H9 (cell line): ENCODE results near the gene LPCAT1. TPM values are rescaled to one million over a fixed set of nuclear protein-coding genes. Genes with fewer than 3 reads are reported as not detected.

Experiments
- DNase-seq: peaks from one replicate; pipeline ENCODE4 v3.0.0-alpha.2; 2017
- H2AFZ ChIP-seq: one replicate; pipeline ENCODE4 v1.6.1; 2013; ENCODE audit warnings: mild to moderate bottlenecking, low read length, control low read depth, moderate library complexity
- H2AK5ac ChIP-seq: 2 replicates; pipeline ENCODE4 v1.6.1; 2013; ENCODE audit warnings: low read length, control low read depth, mixed read lengths; ENCODE audit not compliant: insufficient read length
- H2BK120ac ChIP-seq: one replicate; pipeline ENCODE4 v1.6.1; 2013; ENCODE audit warnings: low read depth, mild to moderate bottlenecking, low read length, control low read depth, inconsistent platforms; ENCODE audit not compliant: poor library complexity, severe bottlenecking
- H2BK12ac ChIP-seq: 2 replicates; pipeline ENCODE4 v1.6.1; 2013; ENCODE audit warnings: low read length, control low read depth, mixed read lengths, low read depth; ENCODE audit not compliant: insufficient read length
- H2BK15ac ChIP-seq: 2 replicates; pipeline ENCODE4 v1.6.1; 2013; ENCODE audit warnings: low read depth, low read length, control low read depth
- H2BK20ac ChIP-seq: one replicate; pipeline ENCODE4 v1.6.1; 2013; ENCODE audit warnings: low read depth, mild to moderate bottlenecking, low read length, control low read depth, inconsistent platforms; ENCODE audit not compliant: poor library complexity, severe bottlenecking
- H2BK5ac ChIP-seq: 2 replicates; pipeline ENCODE4 v1.6.1; 2013; ENCODE audit warnings: low read length, control low read depth, mixed read lengths; ENCODE audit not compliant: insufficient read length
- H3K14ac ChIP-seq: 2 replicates; pipeline ENCODE4 v1.6.1; 2013; ENCODE audit warnings: low read length, control low read depth; ENCODE audit not compliant: insufficient read depth
- H3K18ac ChIP-seq: 2 replicates; pipeline ENCODE4 v1.6.1; 2013; ENCODE audit warnings: low read depth, mild to moderate bottlenecking, mixed read lengths, low read length, control low read depth; ENCODE audit not compliant: insufficient read length
- H3K23ac ChIP-seq: 2 replicates; pipeline ENCODE4 v1.6.1; 2013; ENCODE audit warnings: low read length, control low read depth, mixed read lengths, low read depth; ENCODE audit not compliant: insufficient read length
- H3K23me2 ChIP-seq: 2 replicates; pipeline ENCODE4 v1.6.1; 2013; ENCODE audit warnings: low read depth, mild to moderate bottlenecking, mixed read lengths, low read length, control low read depth; ENCODE audit not compliant: insufficient read length, poor library complexity, severe bottlenecking
- H3K27ac ChIP-seq: 2 replicates; pipeline ENCODE4 v1.5.1; 2013; ENCODE audit warnings: low read length, control low read depth, mixed read lengths, low read depth; ENCODE audit not compliant: insufficient read length
- H3K27me3 ChIP-seq: 2 replicates; pipeline ENCODE4 v1.6.1; 2013; ENCODE audit warnings: low read length, control low read depth, inconsistent platforms; ENCODE audit not compliant: insufficient read depth
- H3K4ac ChIP-seq: 2 replicates; pipeline ENCODE4 v1.6.1; 2013; ENCODE audit warnings: low read depth, mild to moderate bottlenecking, control low read depth, inconsistent platforms, low read length, moderate library complexity
- H3K4me1 ChIP-seq: 2 replicates; pipeline ENCODE4 v1.6.1; 2013; ENCODE audit warnings: low read length, control low read depth, inconsistent platforms; ENCODE audit not compliant: insufficient read depth
- H3K4me2 ChIP-seq: 2 replicates; pipeline ENCODE4 v1.6.1; 2013; ENCODE audit warnings: low read length, control low read depth, mixed read lengths; ENCODE audit not compliant: insufficient read length, insufficient read depth
- H3K56ac ChIP-seq: 2 replicates; pipeline ENCODE4 v1.6.1; 2013; ENCODE audit warnings: low read depth, mild to moderate bottlenecking, mixed read lengths, low read length, control low read depth; ENCODE audit not compliant: insufficient read length
- H3K79me1 ChIP-seq: 2 replicates; pipeline ENCODE4 v1.6.1; 2013; ENCODE audit warnings: low read depth, mild to moderate bottlenecking, moderate library complexity, low read length, control low read depth, inconsistent platforms; ENCODE audit not compliant: insufficient read depth, poor library complexity, severe bottlenecking
- H3K79me2 ChIP-seq: 2 replicates; pipeline ENCODE4 v1.6.1; 2013; ENCODE audit warnings: low read length, control low read depth, inconsistent platforms; ENCODE audit not compliant: insufficient read depth
- H3K9ac ChIP-seq: 2 replicates; pipeline ENCODE4 v1.6.1; 2013; ENCODE audit warnings: low read length, control low read depth, mixed read lengths; ENCODE audit not compliant: insufficient read length; ENCODE audit errors: extremely low read depth
- H3K9me3 ChIP-seq: one replicate; pipeline ENCODE4 v1.6.1; 2013; ENCODE audit warnings: low read depth, low read length, inconsistent platforms; ENCODE audit not compliant: control insufficient read depth
- H3T11ph ChIP-seq: one replicate; pipeline ENCODE4 v1.6.1; 2013; ENCODE audit warnings: mild to moderate bottlenecking, low read length, control low read depth, inconsistent platforms
- H4K20me1 ChIP-seq: one replicate; pipeline ENCODE4 v1.6.1; 2013; ENCODE audit not compliant: control insufficient read depth, insufficient read length, insufficient read depth
- H4K5ac ChIP-seq: 2 replicates; pipeline ENCODE4 v1.6.1; 2013; ENCODE audit warnings: low read depth, mild to moderate bottlenecking, mixed read lengths, low read length, control low read depth; ENCODE audit not compliant: insufficient read length
- H4K8ac ChIP-seq: replicated peaks from 2 replicates; pipeline ENCODE4 v1.6.1; 2013; ENCODE audit warnings: low read length, control low read depth, mixed read lengths, low read depth; ENCODE audit not compliant: insufficient read length
- H4K91ac ChIP-seq: 2 replicates; pipeline ENCODE4 v1.6.1; 2013; ENCODE audit warnings: low read depth, mild to moderate bottlenecking, moderate library complexity, mixed read lengths, low read length, control low read depth; ENCODE audit not compliant: insufficient read length
- H3K27ac Mint-ChIP-seq, 3 experiments: 2 replicates in 2 of 3; 3 replicates in 1 of 3; pipeline ENCODE4 v1.8.0; 2020 to 2021; ENCODE audit warnings: mixed read lengths in 3 of 3, mild to moderate bottlenecking in 1 of 3, moderate library complexity in 1 of 3
- H3K27me3 Mint-ChIP-seq: 2 replicates; pipeline ENCODE4 v1.8.0; 2021; ENCODE audit warnings: low read depth, mild to moderate bottlenecking, moderate library complexity, mixed read lengths
- H3K36me3 Mint-ChIP-seq, 3 experiments: 2 replicates in 2 of 3; 3 replicates in 1 of 3; pipeline ENCODE4 v1.8.0; 2020 to 2021; ENCODE audit warnings: low read depth in 3 of 3, mixed read lengths in 3 of 3; ENCODE audit not compliant: insufficient read depth in 1 of 3
- H3K4me1 Mint-ChIP-seq, 2 experiments: 2 replicates each; pipeline ENCODE4 v1.8.0; 2020; ENCODE audit warnings: mixed read lengths in 2 of 2
- H3K4me3 Mint-ChIP-seq, 2 experiments: 2 replicates in 1 of 2; 3 replicates in 1 of 2; pipeline ENCODE4 v1.8.0; 2020 to 2021; ENCODE audit warnings: mild to moderate bottlenecking in 2 of 2, mixed read lengths in 2 of 2, moderate library complexity in 1 of 2
- H3K9me3 Mint-ChIP-seq, 2 experiments: 2 replicates in 1 of 2; 3 replicates in 1 of 2; pipeline ENCODE4 v1.8.0; 2020; ENCODE audit warnings: mild to moderate bottlenecking in 2 of 2, mixed read lengths in 2 of 2, moderate library complexity in 1 of 2
- WGBS: extraction: QIAGEN DNeasy Blood & Tissue Kit; methylation state at CpG from one replicate; pipeline ENCODE4 v1.1.7; 2013; ENCODE audit warnings: missing lambda C conversion rate, low lambda C conversion rate, mixed read lengths; ENCODE audit not compliant: insufficient read length; ENCODE audit errors: extremely low coverage; 5-methylcytosine and 5-hydroxymethylcytosine counted together
- total RNA-seq: library from RNA; stranded (reverse); gene quantifications from 2 replicates; pipeline ENCODE4 v1.2.1, GENCODE V29; 2021
- TF ChIP-seq, protein P1 (sequence below): fragments of 200-600 bp; sonication (generic); conservative IDR thresholded peaks from 3 replicates; pipeline ENCODE4 v1.8.0; 2021; ENCODE audit warnings: antibody characterized with exemption, mild to moderate bottlenecking

LPCAT1 gene
- total RNA-seq, 1 experiment from 2014 or later, result 231 TPM

DNA sequence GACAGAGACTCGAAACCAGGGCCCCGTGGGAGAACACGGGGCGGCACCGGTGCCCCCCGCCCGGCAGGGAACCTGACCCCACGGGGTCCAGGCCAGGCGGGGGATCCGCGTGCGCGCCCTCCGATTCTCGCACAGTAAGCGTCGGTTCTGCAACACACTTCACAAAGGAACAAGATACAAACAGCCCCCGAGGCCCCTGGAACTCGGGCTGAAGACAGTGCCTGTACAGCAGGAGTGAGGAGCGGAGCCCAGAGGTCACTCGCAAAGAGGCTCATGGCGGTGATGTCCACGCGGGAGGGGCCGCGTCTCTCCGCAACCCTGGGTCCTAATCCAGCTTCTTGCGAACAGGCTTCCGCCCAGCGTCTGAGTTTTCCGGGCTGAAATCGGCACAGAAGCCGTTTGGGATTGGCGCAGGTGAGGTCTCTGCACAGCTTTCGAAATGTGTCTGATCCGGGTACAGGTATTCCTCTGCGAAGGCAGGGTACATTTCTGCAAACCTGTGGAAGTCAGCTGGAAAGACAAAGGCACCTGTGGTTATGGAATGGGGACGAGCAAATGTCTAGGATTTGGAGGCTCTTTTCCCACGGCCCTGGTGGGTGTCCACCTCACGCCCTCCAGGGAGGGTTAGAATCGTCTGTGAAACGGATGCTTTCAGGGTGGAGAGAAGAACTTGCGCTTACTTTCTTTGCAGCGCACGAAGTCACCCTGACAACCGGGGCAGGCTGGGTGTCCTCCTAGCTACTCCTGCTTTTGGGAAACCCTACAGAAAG lies 60.2 kb downstream of the LPCAT1 start:
- peaks cover 0 to 5% of the 10 kb centered on the region in 2 experiments; a peak in 1 of 4 replicates for H3K4me1 Mint-ChIP-seq
- no peaks in the 10 kb centered on the region for H3K4me1 ChIP-seq
- H3K4ac ChIP-seq, result no peak overlapping the region
- H3K27me3 Mint-ChIP-seq, result no peaks in the 10 kb centered on the region; the same call in 1 of the 2 replicates
- TF ChIP-seq, protein P1, sequence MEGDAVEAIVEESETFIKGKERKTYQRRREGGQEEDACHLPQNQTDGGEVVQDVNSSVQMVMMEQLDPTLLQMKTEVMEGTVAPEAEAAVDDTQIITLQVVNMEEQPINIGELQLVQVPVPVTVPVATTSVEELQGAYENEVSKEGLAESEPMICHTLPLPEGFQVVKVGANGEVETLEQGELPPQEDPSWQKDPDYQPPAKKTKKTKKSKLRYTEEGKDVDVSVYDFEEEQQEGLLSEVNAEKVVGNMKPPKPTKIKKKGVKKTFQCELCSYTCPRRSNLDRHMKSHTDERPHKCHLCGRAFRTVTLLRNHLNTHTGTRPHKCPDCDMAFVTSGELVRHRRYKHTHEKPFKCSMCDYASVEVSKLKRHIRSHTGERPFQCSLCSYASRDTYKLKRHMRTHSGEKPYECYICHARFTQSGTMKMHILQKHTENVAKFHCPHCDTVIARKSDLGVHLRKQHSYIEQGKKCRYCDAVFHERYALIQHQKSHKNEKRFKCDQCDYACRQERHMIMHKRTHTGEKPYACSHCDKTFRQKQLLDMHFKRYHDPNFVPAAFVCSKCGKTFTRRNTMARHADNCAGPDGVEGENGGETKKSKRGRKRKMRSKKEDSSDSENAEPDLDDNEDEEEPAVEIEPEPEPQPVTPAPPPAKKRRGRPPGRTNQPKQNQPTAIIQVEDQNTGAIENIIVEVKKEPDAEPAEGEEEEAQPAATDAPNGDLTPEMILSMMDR, result no peak
- H3K79me1 ChIP-seq, result no peaks in the 10 kb centered on the region
- H3T11ph ChIP-seq, result no peak overlapping the region
- no peak overlapping the region for H2AK5ac ChIP-seq
- H3K56ac ChIP-seq, result no peak overlapping the region
- no peak overlapping the region for H3K4me3 Mint-ChIP-seq
- H2BK20ac ChIP-seq, result no peak overlapping the region
- H4K8ac ChIP-seq, result no peak overlapping the region
- no peak overlapping the region for H4K5ac ChIP-seq
- H3K9ac ChIP-seq, result no peak overlapping the region
- H3K23me2 ChIP-seq, result no peaks in the 10 kb centered on the region
- H3K79me2 ChIP-seq, result no peaks in the 10 kb centered on the region; the same call in 1 of the 2 replicates
- H3K18ac ChIP-seq, result no peak overlapping the region
- WGBS, result no CpG with 5 or more reads among the region's 46 CpGs
- no peak overlapping the region for H2BK12ac ChIP-seq
- H3K4me2 ChIP-seq, result no peak overlapping the region
- H3K23ac ChIP-seq, result no peak overlapping the region
- no peak for DNase-seq
- no peak overlapping the region for H2BK15ac ChIP-seq
- peaks cover 7 to 30% of the 10 kb centered on the region in 2 experiments for H3K9me3 Mint-ChIP-seq
- peaks cover 75 to 91% (median 88%) of the 10 kb centered on the region in 3 experiments for H3K36me3 Mint-ChIP-seq
- H4K20me1 ChIP-seq, result no peaks in the 10 kb centered on the region
- H3K27ac ChIP-seq, result no peak overlapping the region
- H2BK120ac ChIP-seq, result no peak overlapping the region
- no peak overlapping the region for H4K91ac ChIP-seq
- no peak overlapping the region for H2AFZ ChIP-seq
- H3K27ac Mint-ChIP-seq, result no peak overlapping the region
- peaks cover 10% of the 10 kb centered on the region for H3K9me3 ChIP-seq
- H3K14ac ChIP-seq, result no peak overlapping the region
- H2BK5ac ChIP-seq, result no peak overlapping the region
- H3K27me3 ChIP-seq, result no peaks in the 10 kb centered on the region
